HG02610 (cell line): ENCODE results near the gene SPOCK1.
"Not testable (repeated sequence)": the region's sequence is repeated elsewhere in the genome, so short reads cannot be mapped to it uniquely, and the experiment has no call there.

ENCODE experiments used
- ATAC-seq: cut with Tn5 transposase; IDR thresholded peaks from one replicate; pipeline ENCODE4 v1.9.1; 2021; ENCODE audit warnings: mild to moderate bottlenecking, moderate library complexity; ENCODE audit not compliant: unreplicated experiment

SPOCK1 gene

GRCh38 chr5:137269946-137270345 is 229.2 kb downstream of the SPOCK1 start:
- no peak for ATAC-seq

- no peak for ATAC-seq
These were observed 229.9 kb downstream of the SPOCK1 start for GRCh38 chr5:137269274-137269673.

GRCh38 chr5:137268646-137269045 is 230.5 kb downstream of the SPOCK1 start:
- no peak for ATAC-seq

- no peak for ATAC-seq
These were observed 232.9 kb downstream of the SPOCK1 start for GRCh38 chr5:137266186-137266585.

GRCh38 chr5:137265457-137265856 is 233.7 kb downstream of the SPOCK1 start:
- no peak for ATAC-seq

GRCh38 chr5:137264573-137264972 is 234.6 kb downstream of the SPOCK1 start:
- ATAC-seq, result no peak

- ATAC-seq, result no peak
These were observed 235.1 kb downstream of the SPOCK1 start for GRCh38 chr5:137264041-137264440.

GRCh38 chr5:137263371-137264005 is 235.6 kb downstream of the SPOCK1 start:
- no peak for ATAC-seq

GRCh38 chr5:137262818-137263217 is 236.3 kb downstream of the SPOCK1 start:
- no peak for ATAC-seq

- ATAC-seq, result no peak
These were observed 238.1 kb downstream of the SPOCK1 start for GRCh38 chr5:137260820-137261695.

GRCh38 chr5:137259115-137259514 is 240.0 kb downstream of the SPOCK1 start:
- not testable (repeated sequence) for ATAC-seq

GRCh38 chr5:137254119-137255090 is 244.7 kb downstream of the SPOCK1 start:
- ATAC-seq, result no peak

- no peak for ATAC-seq
These were observed 246.6 kb downstream of the SPOCK1 start for GRCh38 chr5:137252512-137252911.

- ATAC-seq, result no peak
These were observed 248.7 kb downstream of the SPOCK1 start for GRCh38 chr5:137250421-137250820.

- no peak for ATAC-seq
These were observed 250.6 kb downstream of the SPOCK1 start for GRCh38 chr5:137248527-137248926.

- no peak for ATAC-seq
These were observed 253.7 kb downstream of the SPOCK1 start for GRCh38 chr5:137245438-137245837.

GRCh38 chr5:137240285-137240684 is 258.8 kb downstream of the SPOCK1 start:
- ATAC-seq, result no peak

- ATAC-seq, result no peak
These were observed 262.1 kb downstream of the SPOCK1 start for GRCh38 chr5:137236849-137237507.

- no peak for ATAC-seq
These were observed 262.9 kb downstream of the SPOCK1 start for GRCh38 chr5:137236252-137236651.
